Activated T-cell treated with anti-CD3 and anti-CD28 coated beads for 24 hours (primary cell): Measurements from ENCODE around the gene B4GALT2.

Experiments used
- DNase-seq: peaks from one replicate; pipeline ENCODE4 v3.0.0-alpha.2; 2020; ENCODE audit warnings: low read depth

The B4GALT2 gene

GRCh38 chr1:43946236-43947060 lies 32.6 kb upstream of the B4GALT2 start, which contains the start of gene IPO13:
Gene IPO13, plus strand, starts transcription at chr1:43946950. Its CDS starts 651 bp downstream, at chr1:43947601.
- peak; percentile 94 for DNase-seq

DNA sequence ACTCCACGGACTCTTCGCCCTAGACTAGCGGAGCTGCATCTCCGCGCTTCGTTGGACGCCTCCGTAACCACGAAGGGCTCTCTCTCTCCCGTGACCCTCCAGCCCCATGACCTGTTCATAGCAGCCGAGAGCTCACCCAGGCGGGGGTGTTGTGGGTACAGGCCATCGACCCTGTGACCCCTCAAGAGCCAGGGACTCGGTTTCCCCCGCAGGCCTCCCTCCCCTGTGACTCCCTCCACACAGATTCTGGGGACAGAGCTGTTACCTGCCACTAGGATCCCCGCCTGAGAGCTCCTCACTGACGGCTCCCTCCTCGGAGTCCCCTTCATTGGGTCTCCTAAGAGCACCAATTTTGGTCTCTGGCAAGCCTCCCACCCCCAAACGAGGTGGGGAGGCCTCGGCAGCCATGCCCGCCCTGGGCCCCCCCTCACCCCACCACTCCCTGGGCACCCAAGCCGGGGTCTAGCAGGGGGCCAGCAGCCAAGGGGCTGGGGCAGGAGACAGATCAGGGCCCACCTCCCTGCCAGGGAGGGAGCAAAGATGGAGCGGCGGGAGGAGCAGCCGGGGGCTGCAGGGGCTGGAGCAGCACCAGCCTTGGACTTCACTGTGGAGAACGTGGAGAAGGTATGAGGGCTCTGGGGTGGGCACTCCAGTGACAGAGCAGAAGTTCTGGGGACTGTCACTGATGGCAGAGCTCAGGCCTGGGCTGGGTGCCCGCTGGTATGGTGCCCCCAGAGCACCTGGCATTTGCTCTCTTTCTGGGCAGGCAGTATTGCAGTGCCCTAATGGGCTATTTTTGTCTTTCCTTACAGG lies 31.7 kb upstream of the B4GALT2 start:
- DNase-seq, result no peak

GRCh38 chr1:43947874-43948437 lies 31.1 kb upstream of the B4GALT2 start:
- DNase-seq, result no peak

DNA sequence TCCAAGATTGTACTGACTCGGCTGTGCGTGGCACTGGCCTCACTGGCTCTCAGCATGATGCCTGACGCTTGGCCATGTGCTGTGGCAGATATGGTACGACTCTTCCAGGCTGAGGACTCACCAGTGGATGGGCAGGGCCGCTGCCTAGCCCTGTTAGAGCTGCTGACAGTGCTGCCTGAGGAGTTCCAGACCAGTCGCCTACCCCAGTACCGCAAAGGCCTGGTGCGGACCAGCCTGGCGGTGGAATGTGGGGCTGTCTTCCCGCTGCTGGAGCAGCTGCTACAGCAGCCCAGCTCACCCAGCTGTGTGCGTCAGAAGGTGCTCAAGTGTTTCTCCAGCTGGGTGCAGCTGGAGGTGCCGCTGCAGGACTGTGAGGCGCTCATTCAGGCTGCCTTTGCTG lies 29.3 kb upstream of the B4GALT2 start:
- no peak for DNase-seq

GRCh38 chr1:43951021-43951985 lies 27.7 kb upstream of the B4GALT2 start:
- DNase-seq, result no peak

- no peak for DNase-seq
Measured at GRCh38 chr1:43952731-43953346, 26.2 kb upstream of the B4GALT2 start.

- DNase-seq, result no peak
Measured at GRCh38 chr1:43953361-43953760, 25.6 kb upstream of the B4GALT2 start.

DNA sequence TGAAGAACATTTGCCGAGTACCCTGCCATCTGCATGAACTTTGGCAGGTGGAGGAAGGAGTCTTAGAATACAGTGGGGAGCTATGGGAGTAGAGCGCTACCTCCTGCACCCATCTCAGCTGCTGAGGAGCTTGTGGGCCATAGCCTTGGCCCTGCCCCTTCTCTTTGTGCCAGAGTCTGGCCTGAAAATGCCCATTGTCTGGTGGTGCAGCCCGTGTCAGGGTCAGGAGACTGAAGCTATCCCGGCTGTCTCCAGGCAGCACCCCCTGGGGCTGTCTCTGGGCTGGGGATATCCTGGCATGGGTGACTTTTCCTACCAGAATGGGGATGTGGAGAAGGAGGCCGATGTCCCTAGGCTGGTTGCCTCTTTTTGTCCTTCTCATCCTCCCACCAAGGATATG lies 25.0 kb upstream of the B4GALT2 start:
- DNase-seq, result no peak

DNA sequence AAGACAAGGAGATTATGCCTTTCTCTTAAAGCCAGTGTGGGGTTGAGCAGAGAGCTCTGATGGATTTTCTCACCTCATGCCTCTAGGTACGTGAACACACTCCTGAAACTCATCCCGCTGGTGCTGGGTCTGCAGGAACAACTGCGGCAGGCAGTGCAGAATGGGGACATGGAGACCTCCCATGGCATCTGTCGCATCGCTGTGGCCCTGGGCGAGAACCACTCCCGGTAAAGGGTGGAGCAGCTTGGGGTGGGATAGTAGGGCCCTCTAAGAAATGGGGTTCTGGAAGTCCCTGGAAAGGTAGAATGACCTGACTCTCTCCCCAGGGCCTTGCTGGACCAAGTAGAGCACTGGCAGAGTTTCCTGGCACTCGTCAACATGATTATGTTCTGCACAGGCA lies 22.8 kb upstream of the B4GALT2 start:
- DNase-seq, result no peak

DNA sequence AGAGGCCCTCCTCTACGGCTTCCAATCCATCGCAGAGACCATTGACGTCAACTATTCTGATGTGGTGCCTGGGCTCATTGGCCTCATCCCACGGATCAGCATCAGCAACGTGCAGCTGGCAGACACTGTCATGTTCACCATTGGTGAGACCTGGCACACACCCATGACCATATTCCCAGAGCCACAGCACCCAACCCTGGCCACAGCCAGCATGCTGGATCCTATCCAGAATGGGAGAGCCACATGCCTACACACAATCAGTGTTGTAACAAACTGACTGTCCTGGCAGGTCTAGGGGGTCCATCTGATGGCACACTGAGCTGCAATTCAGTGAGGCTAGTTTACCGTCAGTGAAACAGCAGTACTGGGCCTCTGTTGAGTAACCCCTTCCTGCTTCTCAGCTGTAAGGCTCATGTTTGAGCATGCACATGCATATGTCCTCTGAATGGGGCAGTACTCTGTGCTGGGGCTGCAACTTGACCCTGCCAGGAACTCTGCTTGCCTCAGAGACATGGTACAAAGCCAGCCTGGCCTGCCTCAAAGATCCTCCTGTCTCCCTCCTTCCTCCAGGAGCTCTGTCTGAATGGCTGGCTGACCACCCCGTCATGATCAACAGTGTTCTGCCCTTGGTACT lies 21.5 kb upstream of the B4GALT2 start:
- no peak for DNase-seq

DNA sequence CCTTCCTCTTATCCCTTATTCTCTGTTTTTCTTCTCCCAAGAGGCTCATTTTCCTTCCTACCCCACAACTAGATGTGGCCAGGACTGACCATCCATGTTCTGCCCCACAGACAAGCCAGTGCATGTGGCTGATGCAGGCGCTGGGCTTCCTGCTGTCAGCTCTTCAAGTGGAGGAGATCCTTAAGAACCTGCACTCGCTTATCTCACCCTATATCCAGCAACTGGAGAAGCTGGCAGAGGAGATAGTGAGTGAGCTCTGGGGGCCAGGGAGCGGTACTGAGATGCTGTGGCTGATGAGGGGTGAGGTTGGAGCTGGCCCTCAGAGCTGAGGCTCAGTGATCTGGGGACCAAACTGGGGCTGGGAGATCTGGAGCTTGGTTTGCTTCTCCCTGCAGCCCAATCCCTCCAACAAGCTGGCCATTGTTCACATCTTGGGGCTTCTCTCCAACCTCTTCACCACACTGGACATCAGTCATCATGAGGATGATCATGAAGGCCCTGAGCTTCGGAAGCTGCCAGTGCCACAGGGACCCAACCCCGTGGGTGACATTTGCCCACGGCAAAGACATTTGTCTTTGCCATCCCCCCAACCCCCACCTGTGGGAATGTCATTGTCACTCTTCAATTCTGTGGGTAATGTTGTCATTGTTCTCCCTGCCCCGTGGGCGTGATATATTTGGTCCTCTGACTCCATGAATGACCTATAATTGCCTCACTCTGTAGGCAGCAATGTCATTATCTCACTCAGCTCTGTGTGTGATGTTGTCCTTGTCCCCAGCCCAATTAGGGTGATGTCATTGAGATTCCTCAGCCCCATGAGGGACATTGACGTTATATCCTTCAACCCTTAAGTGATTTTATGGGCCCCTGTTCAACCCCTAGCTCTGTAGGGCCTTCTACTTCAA lies 20.4 kb upstream of the B4GALT2 start:
- no peak for DNase-seq

- no peak for DNase-seq
Measured at GRCh38 chr1:43960798-43961197, 18.2 kb upstream of the B4GALT2 start.

DNA sequence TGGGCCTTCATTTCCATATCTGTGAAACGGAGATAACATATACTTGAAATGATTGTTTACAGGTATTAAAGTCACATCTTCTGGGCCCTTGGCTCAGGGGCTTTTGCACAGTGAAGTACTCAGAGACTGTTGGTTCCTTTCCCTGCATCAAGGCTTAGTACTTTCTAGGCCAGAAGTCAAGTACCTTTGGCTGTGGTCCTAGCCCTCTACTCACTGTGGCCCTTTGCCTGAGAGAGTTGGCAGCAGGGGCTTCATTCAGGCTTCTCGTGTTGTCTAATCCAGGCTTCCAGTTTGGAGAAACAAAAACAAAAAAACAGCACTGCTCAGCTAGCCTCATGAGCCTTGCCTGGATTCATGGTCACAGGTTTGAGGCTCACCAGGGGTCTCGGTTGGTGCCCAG lies 17.3 kb upstream of the B4GALT2 start:
- DNase-seq, result no peak

DNA sequence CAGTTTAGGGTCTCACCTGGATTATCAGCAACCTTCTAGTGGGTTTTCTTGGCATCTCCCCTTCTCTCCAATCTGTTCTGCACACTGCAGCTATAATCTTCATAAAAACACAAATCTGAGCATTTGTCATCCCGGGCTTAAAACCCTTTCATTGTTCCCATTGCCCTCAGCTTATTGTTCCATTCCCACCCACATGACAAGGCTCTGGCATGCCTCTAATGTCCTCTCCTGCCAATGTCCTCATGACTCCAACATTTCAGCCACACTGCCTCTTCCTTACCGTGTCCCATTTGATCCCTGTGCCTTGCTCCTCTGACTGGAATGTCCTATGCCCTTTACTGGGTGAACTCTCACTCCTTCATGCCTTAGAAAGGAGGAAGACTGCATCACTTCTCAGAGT lies 16.7 kb upstream of the B4GALT2 start:
- DNase-seq, result no peak

DNA sequence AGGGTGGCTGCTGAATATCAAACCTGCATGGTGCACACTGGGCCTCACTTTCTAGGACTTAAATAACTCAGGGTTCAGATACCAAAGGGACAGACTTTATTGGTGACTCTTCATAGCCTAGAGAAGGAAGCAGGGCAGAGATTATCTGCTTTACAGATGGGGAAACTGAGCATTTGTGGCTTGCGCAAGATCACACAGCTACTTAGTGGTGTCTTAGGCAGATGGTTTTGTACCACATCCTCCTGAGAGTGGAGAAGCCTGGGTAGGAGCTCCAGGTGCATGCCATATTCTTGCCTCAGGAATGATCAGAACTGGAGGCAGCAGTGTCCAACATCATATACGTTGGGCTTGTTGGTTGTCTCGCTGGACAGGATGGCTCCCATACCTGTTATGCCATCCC lies 16.0 kb upstream of the B4GALT2 start:
- no peak for DNase-seq

- no peak for DNase-seq
Measured at GRCh38 chr1:43963890-43964289, 15.1 kb upstream of the B4GALT2 start.

GRCh38 chr1:43965316-43965715 lies 13.7 kb upstream of the B4GALT2 start:
- no peak for DNase-seq

DNA sequence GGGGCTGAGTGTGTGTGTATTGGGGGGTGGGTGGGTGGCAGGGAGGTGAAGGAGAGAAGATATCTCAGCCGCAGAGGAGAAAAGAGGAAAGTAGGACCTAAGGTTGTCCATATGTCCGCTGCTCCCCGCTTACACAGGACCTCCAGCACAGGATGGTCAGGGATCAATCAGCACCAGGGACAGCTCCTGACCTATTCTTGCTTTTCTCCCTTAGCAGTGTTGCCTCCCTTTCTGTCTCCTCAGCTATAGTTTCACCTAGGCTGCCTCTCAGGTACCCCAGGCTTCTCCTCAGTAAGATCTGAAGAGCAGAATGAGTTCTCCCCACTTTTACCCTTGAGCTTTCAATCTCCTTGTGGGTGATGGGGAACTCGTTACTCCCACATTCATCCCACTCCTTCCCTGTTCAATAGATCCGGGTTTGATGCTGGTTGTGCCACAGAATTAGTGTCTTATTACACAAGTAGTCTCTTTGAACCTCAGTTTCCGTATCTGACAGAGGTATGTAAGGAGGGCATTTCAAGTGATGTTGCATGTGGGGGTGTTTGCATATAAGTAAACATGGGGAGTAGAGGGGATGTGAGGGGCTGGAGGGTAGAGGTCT lies 10.6 kb upstream of the B4GALT2 start:
- DNase-seq, result no peak

GRCh38 chr1:43969416-43969745 lies 9.6 kb upstream of the B4GALT2 start:
- no peak for DNase-seq
